Fibroblast of villous mesenchyme (primary cell): Measurements from ENCODE around the gene C11orf68. TPM values are rescaled to one million over a fixed set of nuclear protein-coding genes. Genes with fewer than 3 reads are reported as not detected.
A peak's percentile ranks its signal among the peaks of the same experiment; 100 is the strongest.
"Not testable (repeated sequence)": the region's sequence is repeated elsewhere in the genome, so short reads cannot be mapped to it uniquely, and the experiment has no call there.

Experiments used
- DNase-seq: peaks from one replicate; pipeline ENCODE4 v3.0.0-alpha.2; 2010; ENCODE audit warnings: low read depth
- H3K4me3 ChIP-seq: 2 replicates; pipeline ENCODE4 v1.5.1; 2011; ENCODE audit warnings: low read depth, mild to moderate bottlenecking, low read length
- total RNA-seq: library from RNA; depleted of rRNA; stranded (reverse); fragments of >200 nt; gene quantifications from 2 replicates; pipeline ENCODE4 v1.2.3, GENCODE V29; 2012
- TF ChIP-seq, protein P1 (sequence below): IDR thresholded peaks from 2 replicates; pipeline ENCODE4 v1.5.1; 2012; ENCODE audit warnings: low read depth, mild to moderate bottlenecking, low read length; ENCODE audit not compliant: insufficient read depth

C11orf68 gene
- total RNA-seq, 1 donor, result 31.5 TPM

DNA sequence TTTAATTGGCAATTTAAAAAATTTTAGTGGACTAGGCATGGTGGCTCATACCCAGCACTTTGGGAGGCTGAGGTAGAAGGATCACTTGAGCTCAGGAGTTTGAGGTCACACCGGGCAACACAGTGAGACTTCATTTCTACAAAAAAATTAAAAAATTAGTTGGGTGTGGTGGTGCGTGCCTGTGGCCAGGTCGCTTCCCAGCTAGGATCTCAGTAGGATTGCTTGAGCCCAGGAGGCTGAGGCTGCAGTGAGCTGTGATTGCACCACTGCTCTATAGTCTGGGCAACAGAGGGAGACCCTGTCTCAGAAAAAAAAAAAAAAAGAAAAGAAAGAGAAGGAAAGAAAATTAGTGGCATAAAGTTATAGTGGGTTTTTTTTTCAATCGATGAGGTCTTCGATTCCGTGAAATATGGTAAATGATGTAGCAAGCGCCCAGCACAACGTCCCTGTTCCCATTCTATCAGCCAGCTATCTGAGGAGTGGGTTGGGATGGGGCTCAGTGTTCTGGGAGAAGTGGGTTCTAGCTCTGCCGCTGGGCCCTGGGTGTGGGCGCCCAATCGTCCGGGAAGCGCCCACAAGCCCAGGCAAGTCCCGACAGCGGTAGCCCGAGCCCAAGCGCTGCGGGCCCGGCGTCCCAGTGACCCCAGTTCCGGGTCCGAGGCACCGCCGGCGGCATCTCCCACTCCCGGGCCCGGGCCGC, 20.1 kb downstream of the C11orf68 start:
- no peak for DNase-seq
- TF ChIP-seq, protein P1, sequence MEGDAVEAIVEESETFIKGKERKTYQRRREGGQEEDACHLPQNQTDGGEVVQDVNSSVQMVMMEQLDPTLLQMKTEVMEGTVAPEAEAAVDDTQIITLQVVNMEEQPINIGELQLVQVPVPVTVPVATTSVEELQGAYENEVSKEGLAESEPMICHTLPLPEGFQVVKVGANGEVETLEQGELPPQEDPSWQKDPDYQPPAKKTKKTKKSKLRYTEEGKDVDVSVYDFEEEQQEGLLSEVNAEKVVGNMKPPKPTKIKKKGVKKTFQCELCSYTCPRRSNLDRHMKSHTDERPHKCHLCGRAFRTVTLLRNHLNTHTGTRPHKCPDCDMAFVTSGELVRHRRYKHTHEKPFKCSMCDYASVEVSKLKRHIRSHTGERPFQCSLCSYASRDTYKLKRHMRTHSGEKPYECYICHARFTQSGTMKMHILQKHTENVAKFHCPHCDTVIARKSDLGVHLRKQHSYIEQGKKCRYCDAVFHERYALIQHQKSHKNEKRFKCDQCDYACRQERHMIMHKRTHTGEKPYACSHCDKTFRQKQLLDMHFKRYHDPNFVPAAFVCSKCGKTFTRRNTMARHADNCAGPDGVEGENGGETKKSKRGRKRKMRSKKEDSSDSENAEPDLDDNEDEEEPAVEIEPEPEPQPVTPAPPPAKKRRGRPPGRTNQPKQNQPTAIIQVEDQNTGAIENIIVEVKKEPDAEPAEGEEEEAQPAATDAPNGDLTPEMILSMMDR, result no peak
- H3K4me3 ChIP-seq, result peak overlapping the region; percentile 84

DNA sequence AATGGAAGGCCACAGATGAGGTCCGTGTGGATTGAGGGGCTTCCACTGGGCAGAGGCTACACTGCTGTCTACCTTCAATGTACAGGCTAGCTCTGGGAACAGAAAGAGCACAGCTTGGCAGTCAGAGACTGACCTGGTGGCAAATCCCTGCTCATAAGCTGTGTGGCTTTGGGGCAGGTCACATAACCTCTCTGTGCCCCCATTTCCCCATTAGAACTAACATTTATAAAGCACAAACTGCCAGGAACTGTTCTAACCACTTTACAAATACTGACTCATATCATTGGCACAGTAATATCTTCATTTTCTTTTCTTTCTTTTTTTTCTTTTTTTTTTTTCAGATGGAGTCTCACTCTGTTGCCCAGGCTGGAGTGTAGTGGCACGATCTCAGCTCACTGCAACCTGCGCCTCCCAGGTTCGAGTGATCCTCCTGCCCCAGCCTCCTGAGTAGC, 21.8 kb downstream of the C11orf68 start:
- DNase-seq, result no peak
- no peak overlapping the region for H3K4me3 ChIP-seq
- TF ChIP-seq, protein P1, result no peak

DNA sequence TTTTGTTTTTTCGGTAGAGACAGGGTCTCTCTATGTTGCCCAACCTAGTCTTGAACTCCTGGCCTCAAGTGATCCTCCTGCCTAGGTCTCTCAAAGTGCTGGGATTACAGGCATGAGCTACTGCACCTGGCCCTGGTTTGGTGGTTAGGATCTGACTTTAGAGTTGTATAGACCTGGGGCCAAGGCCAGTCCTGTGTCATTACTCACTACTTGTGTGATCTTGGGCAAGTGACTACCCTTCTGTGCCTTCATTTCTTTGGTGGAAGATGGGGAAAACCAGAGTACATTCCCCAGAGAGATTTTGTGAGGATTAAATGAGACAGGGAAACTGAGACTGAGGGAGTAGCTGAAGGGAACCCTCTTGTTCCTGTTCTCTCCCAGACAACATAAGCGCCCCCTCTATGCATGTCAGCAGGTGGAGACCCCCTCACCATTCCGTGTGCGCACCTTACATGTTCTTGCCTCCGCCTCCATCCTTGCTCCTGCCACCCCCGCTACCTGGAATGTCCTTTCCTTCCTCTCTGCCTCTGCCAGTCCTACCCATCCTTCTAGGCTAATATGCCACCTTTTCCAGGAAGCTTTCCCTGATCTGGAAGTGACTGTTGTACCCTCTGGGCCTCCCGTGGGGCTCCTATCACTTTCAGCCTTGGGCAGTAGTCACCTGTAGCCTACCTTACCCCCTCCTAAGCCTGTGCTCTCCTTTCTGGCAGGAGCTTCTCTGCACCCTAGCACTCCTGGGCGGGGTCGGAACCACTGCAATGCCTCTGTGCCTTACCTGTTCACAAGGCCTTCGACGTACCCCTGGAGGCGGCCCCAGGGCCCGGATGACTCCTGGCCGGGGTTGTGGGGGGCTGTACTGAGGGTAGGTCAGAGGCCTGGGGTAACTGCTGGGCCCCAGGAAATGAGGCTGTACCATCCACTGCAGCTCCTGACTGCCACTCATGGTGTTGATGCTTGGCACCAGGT, 22.5 kb downstream of the C11orf68 start:
- DNase-seq, result no peak
- TF ChIP-seq, protein P1, result no peak
- no peak overlapping the region for H3K4me3 ChIP-seq

DNA sequence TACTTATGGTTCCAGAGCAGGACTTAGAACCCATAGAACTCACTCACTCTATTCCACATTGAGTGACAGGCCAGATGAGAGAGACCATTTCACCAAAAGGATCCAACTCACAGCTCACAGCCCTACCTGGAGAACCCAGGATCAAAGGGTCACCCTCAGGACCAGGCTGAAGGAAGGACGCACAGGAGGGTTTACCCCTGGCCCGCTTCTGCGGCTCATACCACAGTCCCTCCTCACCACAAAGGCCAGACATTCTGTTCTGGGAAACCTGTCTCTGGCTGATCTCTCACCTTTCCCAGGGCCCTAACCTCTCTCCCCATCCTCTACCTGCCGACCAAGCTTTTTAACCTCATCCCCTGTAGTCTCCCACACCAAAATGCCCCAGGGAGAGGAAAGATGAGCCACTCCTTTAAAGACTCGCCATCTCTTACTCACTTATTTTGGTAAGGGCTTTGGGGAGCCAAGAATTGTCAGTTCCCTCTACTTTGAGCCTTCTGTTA, 23.3 kb downstream of the C11orf68 start:
- H3K4me3 ChIP-seq, result no peak overlapping the region
- TF ChIP-seq, protein P1, result no peak
- no peak for DNase-seq

DNA sequence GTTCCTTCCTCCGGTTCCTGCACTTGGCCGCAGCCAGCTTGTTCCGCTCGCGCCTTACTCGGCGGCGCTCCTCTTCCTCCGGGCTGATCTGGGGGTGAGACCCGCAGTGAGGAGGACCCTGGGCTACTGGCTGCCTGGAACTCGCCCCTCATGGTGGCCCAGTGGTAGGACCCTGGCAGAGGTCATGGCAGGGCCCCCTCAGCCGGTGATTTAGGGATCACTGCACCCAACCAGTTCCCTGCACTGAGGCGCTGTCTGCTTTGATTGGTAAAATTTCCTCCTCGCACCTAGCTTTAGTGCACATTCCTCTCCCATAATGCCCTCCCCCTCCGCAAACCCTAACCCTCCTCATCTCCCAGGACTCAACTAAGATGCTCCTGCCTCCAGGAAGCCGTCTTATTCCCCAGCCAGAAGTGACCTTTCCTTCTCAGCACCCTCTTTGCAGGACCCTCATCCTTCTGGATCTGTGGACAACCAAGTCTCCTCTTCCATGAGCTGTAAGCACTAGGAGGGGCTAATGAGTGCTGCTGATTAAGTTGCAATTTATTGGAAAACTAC, 24.7 kb downstream of the C11orf68 start:
- H3K4me3 ChIP-seq, result no peak overlapping the region
- no peak for DNase-seq
- TF ChIP-seq, protein P1, result no peak

DNA sequence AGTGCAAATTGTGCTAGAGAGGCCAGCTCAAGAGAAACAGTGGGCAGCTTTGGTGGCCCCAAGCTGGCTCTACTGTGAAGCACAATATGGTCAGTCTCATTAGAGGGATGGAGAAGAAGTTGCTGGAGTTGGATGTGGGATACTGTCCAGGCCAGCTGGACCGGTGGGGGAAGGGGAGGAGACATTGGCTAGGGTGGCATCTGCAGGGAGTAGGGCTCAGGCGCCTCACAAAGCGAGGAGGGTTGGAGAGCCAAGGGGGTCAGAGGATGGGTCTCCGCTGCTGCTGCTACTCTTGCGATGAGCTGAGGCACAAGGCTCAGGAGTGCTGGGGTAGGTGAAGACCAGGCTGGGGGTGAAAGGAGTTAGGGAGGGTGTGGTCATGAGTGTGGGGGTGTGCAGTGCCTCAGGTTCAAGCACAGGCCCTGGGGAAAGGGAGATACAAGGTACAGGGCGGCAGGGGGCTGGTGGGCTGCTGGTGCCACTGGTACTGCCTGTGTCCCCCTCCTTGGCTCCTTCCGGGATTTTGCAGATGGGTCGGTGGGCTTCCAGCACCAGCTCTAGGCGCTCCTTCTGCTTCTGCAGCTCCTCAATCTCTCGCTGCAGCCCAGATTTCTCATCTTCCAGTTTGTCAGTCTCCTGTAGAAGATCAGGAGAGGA, 26.1 kb downstream of the C11orf68 start:
- DNase-seq, result no peak
- no peak overlapping the region for H3K4me3 ChIP-seq
- TF ChIP-seq, protein P1, result no peak

DNA sequence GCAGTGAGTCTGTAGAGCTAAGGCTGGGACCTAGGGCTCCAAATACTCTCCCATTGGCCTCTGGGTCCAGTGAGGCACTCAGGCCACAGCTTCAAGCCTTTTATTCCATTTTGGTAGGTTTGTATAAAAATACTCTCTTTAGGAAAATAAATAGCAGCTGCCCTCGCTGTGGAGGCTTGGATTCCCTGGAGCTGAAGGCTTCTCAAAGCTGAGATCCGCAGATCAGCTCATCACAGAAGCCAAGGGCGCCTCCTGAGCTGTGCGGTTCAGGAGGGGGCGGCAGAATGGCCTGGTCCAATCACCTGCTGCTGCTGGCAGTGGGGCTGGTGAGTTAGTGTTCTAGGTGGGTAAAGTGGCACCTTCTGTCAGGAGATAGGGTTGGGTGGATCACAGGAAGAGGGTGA, 26.7 kb downstream of the C11orf68 start:
- DNase-seq, result not testable (repeated sequence)
- H3K4me3 ChIP-seq, result peak overlapping the region; percentile 63
